T-helper 17 cell (primary cell): ENCODE data around the gene PFN1. TPM values are rescaled to one million over a fixed set of nuclear protein-coding genes. Genes with fewer than 3 reads are reported as not detected.
"Not testable (repeated sequence)": the region's sequence is repeated elsewhere in the genome, so short reads cannot be mapped to it uniquely, and the experiment has no call there.

Source experiments
- ATAC-seq: fragments of 150-1000 bp; cut with Tn5 transposase; 2 replicates; pipeline ENCODE4 v1.10.0; 2021; ENCODE audit warnings: mild to moderate bottlenecking, moderate library complexity
- DNase-seq, 3 donors: peaks; one replicate each; pipeline versions ENCODE4 v3.0.0 to v3.0.0-alpha.2; 2020 to 2021
- H3K9me3 ChIP-seq: one replicate; pipeline ENCODE4 v1.7.0; 2013; ENCODE audit warnings: low read length, mild to moderate bottlenecking; ENCODE audit not compliant: control insufficient read depth, poor library complexity, severe bottlenecking
- H3K27ac Mint-ChIP-seq: one replicate; pipeline ENCODE4 v1.8.0; 2022; ENCODE audit warnings: mild to moderate bottlenecking, moderate library complexity, mixed read lengths
- H3K27me3 Mint-ChIP-seq: one replicate; pipeline ENCODE4 v1.8.0; 2022; ENCODE audit warnings: mixed read lengths
- H3K36me3 Mint-ChIP-seq: one replicate; pipeline ENCODE4 v1.8.0; 2022; ENCODE audit warnings: low read depth, mixed read lengths
- H3K4me1 Mint-ChIP-seq: one replicate; pipeline ENCODE4 v1.8.0; 2022; ENCODE audit warnings: mild to moderate bottlenecking, mixed read lengths
- H3K4me3 Mint-ChIP-seq: one replicate; pipeline ENCODE4 v1.8.0; 2022; ENCODE audit warnings: mild to moderate bottlenecking, moderate library complexity, mixed read lengths
- total RNA-seq, 4 donors: library from RNA in 2 of 4; stranded (reverse) in 2 of 4; gene quantifications; one replicate each; pipeline ENCODE4 v1.2.3 and lab custom pipeline; 2022 to 2026

Gene PFN1
- total RNA-seq, 2 donors from 2014 or later, result 686 to 710 TPM

DNA sequence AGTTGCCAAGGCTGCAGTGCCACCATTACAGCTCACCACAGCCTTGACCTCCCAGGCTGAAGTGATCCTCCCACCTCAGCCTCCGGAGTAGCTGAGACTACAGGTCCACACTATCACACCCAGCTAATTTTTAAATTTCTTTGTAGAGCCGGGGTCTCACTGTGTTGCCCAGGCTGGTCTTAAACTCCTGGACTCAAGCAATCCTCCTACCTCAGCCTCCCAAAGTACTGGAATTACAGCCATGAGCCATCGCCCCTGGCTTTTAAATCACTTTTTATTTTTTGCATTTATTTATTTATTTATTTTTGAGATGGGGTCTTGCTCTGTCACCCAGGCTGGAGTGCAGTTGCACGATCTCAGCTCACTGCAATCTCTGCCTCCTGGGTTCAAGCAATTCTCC, 33.8 kb downstream of the PFN1 start:
- H3K4me3 Mint-ChIP-seq, ATAC-seq, H3K27ac Mint-ChIP-seq, DNase-seq, H3K4me1 Mint-ChIP-seq, H3K27me3 Mint-ChIP-seq, H3K9me3 ChIP-seq, H3K36me3 Mint-ChIP-seq: not testable (repeated sequence)

DNA sequence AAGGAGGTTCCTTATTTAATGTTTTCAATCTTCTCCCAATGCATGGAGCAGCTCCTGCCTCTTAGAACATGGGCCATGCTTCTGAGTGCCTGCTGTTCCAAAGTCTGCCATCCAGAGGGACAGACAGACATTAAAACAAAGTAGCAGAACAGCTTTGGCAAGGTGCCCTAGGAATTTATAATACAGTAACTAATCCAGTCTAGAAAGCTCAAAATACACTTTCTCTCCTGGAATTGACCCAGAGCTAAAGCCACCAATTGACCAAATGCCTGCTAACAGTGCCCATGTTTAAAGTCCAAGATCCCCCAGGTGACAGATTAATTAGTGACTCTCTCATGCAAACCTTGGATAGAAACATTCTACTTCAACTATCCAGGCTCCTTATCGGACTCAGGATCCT, 34.3 kb downstream of the PFN1 start:
- Mint-ChIP-seq H3K36me3 (no peaks in the 10 kb centered on the region), H3K27me3 (no peaks in the 10 kb centered on the region), H3K27ac (no peak overlapping the region), H3K4me1 (peaks cover 7% of the 10 kb centered on the region), H3K4me3 (no peak overlapping the region)
- DNase-seq (no peak), ATAC-seq (no peak)
- H3K9me3 ChIP-seq, result no peaks in the 10 kb centered on the region

DNA sequence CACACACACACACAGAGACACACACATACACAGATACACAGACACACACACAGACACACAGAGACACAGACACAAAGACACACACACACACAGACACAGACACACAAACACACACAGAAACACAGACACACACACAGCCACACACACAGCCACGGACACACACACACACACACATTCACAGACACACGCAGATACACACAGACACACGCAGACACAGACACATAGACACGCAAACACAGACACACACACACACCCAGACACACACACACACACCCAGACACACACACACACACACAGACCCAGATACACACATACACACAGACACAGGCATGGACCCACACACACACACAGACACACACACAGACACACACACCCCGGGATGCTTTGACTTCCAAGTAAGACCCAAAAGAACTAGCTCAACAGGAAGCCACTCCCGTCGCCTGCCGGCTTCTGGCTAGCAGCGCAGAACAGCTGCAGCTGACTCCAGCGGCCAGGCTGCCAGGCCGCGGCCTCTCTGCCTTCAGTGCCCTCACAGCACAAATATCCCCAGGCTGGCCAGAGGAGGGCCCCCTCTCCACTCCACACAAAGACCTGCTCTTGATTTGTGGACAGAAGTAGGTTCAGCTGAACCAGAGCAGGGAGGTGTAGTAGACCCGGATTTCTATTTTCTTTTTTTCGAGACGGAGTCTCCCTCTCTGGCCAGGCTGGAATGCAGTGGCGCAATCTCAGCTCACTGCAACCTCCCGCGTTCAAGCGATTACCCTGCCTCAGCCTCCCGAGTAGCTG, 39.4 kb downstream of the PFN1 start:
- no peak overlapping the region for H3K27ac Mint-ChIP-seq
- no peak overlapping the region for H3K4me3 Mint-ChIP-seq
- DNase-seq (peak; percentile 51 to 54 (median 53)), ATAC-seq (peak; percentile 96)
- H3K36me3 Mint-ChIP-seq, result no peaks in the 10 kb centered on the region
- no peaks in the 10 kb centered on the region for H3K9me3 ChIP-seq
- no peaks in the 10 kb centered on the region for H3K27me3 Mint-ChIP-seq
- H3K4me1 Mint-ChIP-seq, result peaks cover 7% of the 10 kb centered on the region

DNA sequence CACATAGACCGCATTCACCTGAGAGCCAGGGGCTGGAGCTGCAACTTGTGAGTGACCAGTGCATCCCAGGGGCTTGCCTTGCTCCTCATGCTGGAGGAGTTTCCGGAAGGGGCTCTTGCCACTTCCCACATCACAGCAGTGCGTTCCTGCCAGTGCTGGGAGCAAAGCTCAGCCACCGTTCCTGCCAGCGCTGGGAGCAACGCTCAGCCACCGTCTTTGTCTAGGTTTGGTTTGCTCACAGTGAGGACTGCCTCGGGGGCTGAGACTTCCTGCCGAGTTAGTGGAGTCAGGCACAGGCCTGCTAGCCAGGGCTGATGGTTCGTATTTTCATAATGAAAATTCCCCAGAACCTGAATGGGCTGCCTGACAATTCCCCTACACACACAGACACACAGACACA, 40.0 kb downstream of the PFN1 start:
- no peak overlapping the region for H3K27ac Mint-ChIP-seq
- no peaks in the 10 kb centered on the region for H3K9me3 ChIP-seq
- no peaks in the 10 kb centered on the region for H3K27me3 Mint-ChIP-seq
- no peak for ATAC-seq
- H3K4me3 Mint-ChIP-seq, result no peak overlapping the region
- DNase-seq, result no peak
- no peaks in the 10 kb centered on the region for H3K36me3 Mint-ChIP-seq
- H3K4me1 Mint-ChIP-seq, result peaks cover 11% of the 10 kb centered on the region

DNA sequence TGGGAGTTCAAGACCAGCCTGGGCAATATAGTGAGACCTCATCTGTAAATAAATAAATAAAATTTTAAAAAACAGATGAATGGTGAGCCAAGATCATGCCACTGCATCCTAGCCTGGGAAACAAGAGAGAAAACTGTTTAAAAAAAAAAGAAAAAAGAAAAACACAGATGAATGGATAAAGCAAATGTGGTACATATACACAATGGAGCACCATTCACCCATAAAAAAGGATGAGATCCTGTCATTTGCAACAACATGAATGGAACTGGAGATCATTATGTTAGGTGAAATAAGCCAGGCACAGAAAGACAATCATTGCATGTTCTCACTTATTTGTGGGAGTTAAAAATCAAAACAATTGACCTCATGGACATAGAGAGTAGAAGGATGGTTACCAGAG, 41.7 kb downstream of the PFN1 start:
- H3K9me3 ChIP-seq, H3K4me3 Mint-ChIP-seq, DNase-seq, H3K27me3 Mint-ChIP-seq, ATAC-seq, H3K27ac Mint-ChIP-seq, H3K36me3 Mint-ChIP-seq: not testable (repeated sequence)
- peaks cover 22% of the 10 kb centered on the region for H3K4me1 Mint-ChIP-seq

DNA sequence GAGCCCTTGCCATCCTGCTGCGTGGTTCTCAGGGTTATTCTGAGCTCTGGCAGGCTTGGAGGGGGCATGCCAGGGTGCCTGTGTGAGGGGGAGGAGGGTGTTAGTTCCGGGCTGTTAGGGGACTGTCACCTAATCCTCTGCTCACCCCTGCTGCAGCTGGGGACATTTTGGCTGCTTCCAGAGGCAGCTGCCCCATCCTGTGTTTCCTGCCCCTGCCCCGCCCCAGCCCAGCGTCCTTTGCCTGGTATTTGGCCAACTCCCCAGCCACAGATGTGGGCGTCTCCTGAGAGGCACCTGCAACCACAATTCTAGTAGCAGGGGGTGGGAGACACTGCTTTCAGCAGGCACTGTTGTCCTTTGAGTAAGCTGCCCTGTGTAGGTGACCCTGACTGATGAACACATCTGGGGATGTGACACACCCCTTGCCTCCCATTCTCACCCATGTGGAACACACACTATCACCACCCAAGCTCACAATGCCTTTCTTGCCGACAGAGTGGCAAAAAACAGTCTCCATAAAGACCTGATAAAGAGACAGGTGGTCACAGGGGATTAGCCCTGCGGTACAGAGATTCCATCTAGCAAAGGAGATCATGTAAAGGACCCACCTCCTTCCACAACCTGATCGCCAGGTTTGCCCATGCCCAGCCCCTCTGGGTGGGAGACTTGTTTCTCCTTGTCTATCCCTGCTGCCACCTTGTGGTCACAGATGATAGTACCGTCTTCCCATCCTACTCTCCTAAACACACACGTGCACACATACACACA, 45.1 kb downstream of the PFN1 start, which contains the start of gene CHRNE:
CHRNE (minus strand) TSS at position 48 of the 768 bp plus-strand sequence; CDS start at position 13, 35 bp downstream.
- H3K9me3 ChIP-seq, result no peaks in the 10 kb centered on the region
- Mint-ChIP-seq H3K27ac (peak within 1 kb of the TSS; percentile 69), H3K4me1 (peaks cover 28% of the 10 kb centered on the region), H3K36me3 (no peaks in the 10 kb centered on the region), H3K27me3 (no peaks in the 10 kb centered on the region), H3K4me3 (peak within 1 kb of the TSS; percentile 85)
- DNase-seq, result peak; percentile 47 to 66 (median 55)
- ATAC-seq, result peak; percentile 43

DNA sequence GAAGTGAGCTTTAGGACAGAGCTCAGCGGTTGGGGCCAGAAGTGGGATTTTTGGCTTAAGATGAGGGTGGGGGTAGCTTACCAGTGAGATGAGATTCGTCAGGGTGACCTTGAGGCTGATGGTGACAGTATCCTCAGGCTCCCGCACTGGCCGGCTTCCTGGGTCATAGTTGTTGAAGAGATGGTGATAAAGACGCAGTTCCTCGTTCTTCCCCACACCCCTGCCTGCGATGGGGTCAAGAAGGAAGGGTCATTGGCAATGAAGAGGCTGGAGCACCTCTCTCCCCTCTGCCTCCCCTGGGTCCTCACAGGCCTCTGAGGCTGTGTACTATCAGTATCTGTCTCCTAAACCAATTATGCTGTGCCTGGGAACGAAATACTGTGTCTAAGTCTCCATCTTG, 45.8 kb downstream of the PFN1 start:
- no peak for ATAC-seq
- H3K27me3 Mint-ChIP-seq, result no peaks in the 10 kb centered on the region

DNA sequence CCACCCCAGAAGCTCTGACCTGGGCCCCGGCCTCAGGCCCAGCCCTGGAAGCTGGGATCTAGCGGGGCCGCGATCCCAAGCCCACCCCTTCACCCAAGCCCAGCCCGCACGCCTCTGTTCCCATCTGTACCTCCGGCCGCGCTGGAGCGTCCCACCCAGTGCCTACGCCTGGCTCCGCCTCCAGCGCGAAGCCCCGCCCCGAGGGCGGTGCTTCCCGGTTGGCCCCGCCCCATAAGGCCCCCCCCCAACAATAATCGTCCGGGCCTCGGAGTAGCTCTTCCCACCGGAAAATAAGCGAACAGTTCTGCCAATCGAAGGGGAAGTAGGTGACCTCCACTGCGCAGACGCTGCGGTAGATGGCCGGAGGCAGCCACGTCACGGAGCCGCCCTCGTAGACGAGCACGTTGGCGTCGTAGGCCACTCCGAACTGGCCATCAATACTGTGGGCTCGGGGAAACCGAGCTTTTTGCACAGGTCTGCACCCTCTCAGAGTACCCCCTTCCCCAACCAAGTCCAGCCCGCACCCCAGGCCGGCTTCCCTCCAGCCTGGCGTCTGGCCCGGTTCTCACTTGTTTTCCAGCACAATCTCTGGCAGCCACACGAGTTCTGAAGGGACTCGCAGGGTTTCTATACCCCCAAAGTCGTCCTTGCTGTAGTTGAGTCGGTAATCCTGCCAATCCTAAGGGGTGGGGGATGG, 46.5 kb downstream of the PFN1 start:
- DNase-seq (no peak), ATAC-seq (no peak)
- H3K27ac Mint-ChIP-seq, result peak overlapping the region; percentile 45
- H3K27me3 Mint-ChIP-seq, result no peaks in the 10 kb centered on the region
- no peaks in the 10 kb centered on the region for H3K36me3 Mint-ChIP-seq
- peak overlapping the region; percentile 43 for H3K4me3 Mint-ChIP-seq
- H3K9me3 ChIP-seq, result no peaks in the 10 kb centered on the region
- peaks cover 31% of the 10 kb centered on the region for H3K4me1 Mint-ChIP-seq

More for the DNA sequence above, 45.8 kb downstream of the PFN1 start:
- DNase-seq, result no peak
- peaks cover 31% of the 10 kb centered on the region for H3K4me1 Mint-ChIP-seq
- H3K36me3 Mint-ChIP-seq, result no peaks in the 10 kb centered on the region
- no peaks in the 10 kb centered on the region for H3K9me3 ChIP-seq
- H3K27ac Mint-ChIP-seq, result peak overlapping the region; percentile 45
- H3K4me3 Mint-ChIP-seq, result no peak overlapping the region

DNA sequence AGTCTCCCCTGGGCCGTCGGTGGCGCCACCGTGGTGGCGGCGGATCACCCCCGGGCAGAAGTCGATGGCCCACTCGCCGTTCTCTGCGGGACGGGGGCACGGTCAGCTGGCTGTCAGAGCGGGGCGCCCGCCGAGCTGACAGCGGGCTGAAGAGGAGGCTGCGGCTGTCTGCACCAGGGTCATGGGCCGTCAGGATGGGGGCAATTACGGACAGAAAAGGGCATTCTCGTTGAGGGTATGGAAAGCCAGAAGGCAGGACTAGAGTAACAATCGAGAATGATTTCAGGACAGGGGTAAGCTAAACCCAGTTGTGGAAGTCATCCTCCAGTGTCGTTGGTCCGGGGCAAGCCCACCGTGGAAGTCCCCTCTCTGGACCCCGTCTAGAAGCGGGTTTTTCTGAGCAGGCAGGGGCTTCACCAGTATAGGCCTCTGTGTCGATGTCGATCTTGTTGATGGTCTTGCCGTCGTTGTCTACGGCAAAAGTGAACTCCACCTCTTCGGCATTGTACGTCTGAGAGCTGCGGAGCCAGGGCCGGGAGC, 47.2 kb downstream of the PFN1 start:
- peaks cover 31% of the 10 kb centered on the region for H3K4me1 Mint-ChIP-seq
- ATAC-seq (no peak), DNase-seq (no peak)
- H3K9me3 ChIP-seq, result no peaks in the 10 kb centered on the region
- no peaks in the 10 kb centered on the region for H3K27me3 Mint-ChIP-seq
- peak overlapping the region; percentile 93 for H3K4me3 Mint-ChIP-seq
- H3K36me3 Mint-ChIP-seq, result no peaks in the 10 kb centered on the region
- peak overlapping the region; percentile 81 for H3K27ac Mint-ChIP-seq

DNA sequence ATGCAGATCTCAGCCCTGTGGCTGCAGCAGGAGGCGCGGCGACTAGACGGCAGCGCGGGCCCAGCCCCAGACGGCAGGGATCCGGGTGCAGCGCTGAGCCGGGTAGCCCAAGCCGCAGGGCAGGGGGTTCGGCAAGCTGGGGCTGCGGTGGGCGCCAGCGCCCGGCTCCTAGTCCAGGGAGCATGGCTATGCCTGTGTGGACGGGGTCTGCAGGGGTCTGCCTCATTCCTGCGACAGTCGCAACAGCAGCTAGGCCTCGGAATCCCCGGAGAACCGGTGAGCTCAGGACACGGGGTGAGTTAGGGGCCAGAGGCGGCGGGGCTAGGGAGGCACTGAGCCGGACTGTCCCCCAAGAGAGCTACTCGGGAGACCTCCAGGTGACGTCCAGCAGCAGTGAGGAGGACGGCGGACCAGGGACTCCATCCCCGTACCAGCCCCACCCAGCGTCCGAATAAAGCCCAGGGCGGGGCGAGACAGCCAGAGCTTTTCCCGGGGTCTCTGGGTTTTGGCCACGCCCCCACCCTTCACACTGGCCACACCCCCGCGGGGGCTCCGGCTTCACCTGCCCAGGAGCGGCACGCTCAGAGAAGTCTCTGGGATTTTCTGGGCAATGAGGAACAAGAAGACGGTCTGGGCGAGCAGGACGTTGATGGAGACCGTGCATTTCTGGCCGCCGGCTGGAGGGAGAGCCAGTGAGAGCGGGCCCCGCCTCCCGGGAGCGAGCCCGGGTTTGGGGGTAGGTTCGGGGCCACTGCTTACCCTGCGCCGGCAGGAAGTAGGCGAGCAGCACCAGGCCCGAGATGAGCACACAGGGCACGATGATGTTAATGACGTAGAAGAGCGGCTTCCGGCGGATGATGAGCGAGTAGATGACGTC, 47.9 kb downstream of the PFN1 start:
- DNase-seq, result peak; percentile 42 to 53 (median 51)
- no peaks in the 10 kb centered on the region for H3K36me3 Mint-ChIP-seq
- no peaks in the 10 kb centered on the region for H3K9me3 ChIP-seq
- ATAC-seq, result peak; percentile 35
- peak overlapping the region; percentile 92 for H3K27ac Mint-ChIP-seq
- no peaks in the 10 kb centered on the region for H3K27me3 Mint-ChIP-seq
- H3K4me3 Mint-ChIP-seq, result peak overlapping the region; percentile 93
- peaks cover 31% of the 10 kb centered on the region for H3K4me1 Mint-ChIP-seq

DNA sequence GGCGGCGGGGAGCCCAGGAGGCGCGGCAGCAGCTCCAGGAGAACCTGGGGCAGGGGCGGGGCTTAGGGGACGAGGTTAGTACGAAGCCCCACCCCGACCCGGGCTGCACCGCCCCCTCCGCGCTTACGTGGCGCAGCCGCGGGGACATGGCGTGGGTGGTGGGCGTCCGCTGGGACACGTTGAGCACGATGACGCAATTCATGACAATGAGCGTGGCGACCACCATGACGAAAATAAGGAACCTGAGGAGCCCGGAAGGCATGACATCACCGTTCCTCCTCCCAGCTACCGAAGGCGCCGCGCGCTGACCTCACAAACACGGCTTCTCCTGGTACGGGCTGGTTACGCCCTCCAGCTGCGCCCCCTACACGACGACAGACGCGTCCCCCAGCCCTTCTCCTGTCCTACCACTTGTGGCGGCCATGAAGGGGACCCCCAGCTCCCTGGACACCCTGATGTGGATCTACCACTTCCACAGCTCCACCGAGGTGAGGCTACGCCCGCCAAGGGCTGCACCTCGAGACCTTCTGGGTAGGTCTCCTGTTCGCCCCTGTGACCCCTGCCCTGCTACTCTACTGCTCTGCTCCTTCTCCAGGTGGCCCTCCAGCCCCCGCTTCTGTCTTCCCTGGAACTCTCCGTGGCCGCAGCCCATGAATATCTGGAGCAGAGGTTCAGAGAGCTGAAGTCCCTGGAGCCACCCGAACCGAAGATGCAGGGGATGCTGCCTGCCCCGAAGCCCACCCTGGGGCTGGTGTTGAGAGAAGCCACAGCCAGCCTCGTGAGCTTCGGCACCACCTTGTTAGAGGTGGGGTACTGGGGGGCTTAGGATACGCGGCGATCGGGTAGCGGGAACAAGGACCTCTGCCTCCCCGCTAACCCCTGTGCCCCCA, 48.7 kb downstream of the PFN1 start, which contains the start of gene C17orf107:
C17orf107 (plus strand) TSS at position 196 of the 890 bp plus-strand sequence; CDS start at position 423, 227 bp downstream.
- no peaks in the 10 kb centered on the region for H3K27me3 Mint-ChIP-seq
- peak within 1 kb of the TSS; percentile 92 for H3K27ac Mint-ChIP-seq
- H3K36me3 Mint-ChIP-seq, result no peaks in the 10 kb centered on the region
- DNase-seq, result peak; percentile 87 to 94 (median 93)
- peak; percentile 86 for ATAC-seq
- no peaks in the 10 kb centered on the region for H3K9me3 ChIP-seq
- peak within 1 kb of the TSS; percentile 93 for H3K4me3 Mint-ChIP-seq
- peaks cover 31% of the 10 kb centered on the region for H3K4me1 Mint-ChIP-seq
